NCI-H146 (cell line): ENCODE measurements around the gene FLT1.

Experiments used
- DNase-seq: peaks from one replicate; lab custom pipeline; 2025; lab: John Stamatoyannopoulos, UW

FLT1 gene

GRCh38 chr13:28528848-28529247 lies 33.9 kb upstream of the FLT1 start:
- no peak for DNase-seq

GRCh38 chr13:28528388-28528787 lies 33.5 kb upstream of the FLT1 start:
- no peak for DNase-seq

GRCh38 chr13:28527629-28528028 lies 32.7 kb upstream of the FLT1 start:
- no peak for DNase-seq

GRCh38 chr13:28526876-28527275 lies 31.9 kb upstream of the FLT1 start:
- DNase-seq, result no peak

- no peak for DNase-seq
Measured at GRCh38 chr13:28522871-28523270, 27.9 kb upstream of the FLT1 start.

- no peak for DNase-seq
Measured at GRCh38 chr13:28513745-28514144, 18.8 kb upstream of the FLT1 start.

- DNase-seq, result no peak
Measured at GRCh38 chr13:28510542-28510941, 15.6 kb upstream of the FLT1 start.

GRCh38 chr13:28510066-28510465 lies 15.1 kb upstream of the FLT1 start:
- no peak for DNase-seq

GRCh38 chr13:28505543-28506135 lies 10.7 kb upstream of the FLT1 start:
- no peak for DNase-seq

GRCh38 chr13:28503182-28503967 lies 8.4 kb upstream of the FLT1 start:
- no peak for DNase-seq

- no peak for DNase-seq
Measured at GRCh38 chr13:28501547-28501946, 6.6 kb upstream of the FLT1 start.

GRCh38 chr13:28499609-28500008 lies 4.7 kb upstream of the FLT1 start:
- DNase-seq, result no peak

GRCh38 chr13:28498481-28499115 lies 3.7 kb upstream of the FLT1 start:
- DNase-seq, result no peak

- DNase-seq, result no peak
Measured at GRCh38 chr13:28497143-28497876, 2.4 kb upstream of the FLT1 start.

- no peak for DNase-seq
Measured at GRCh38 chr13:28496188-28496564, 1.2 kb upstream of the FLT1 start.

- no peak for DNase-seq
Measured at GRCh38 chr13:28495538-28496187, 735 bp upstream of the FLT1 start.

GRCh38 chr13:28494504-28494777 lies 487 bp downstream of the FLT1 start:
- DNase-seq, result no peak

- DNase-seq, result no peak
Measured at GRCh38 chr13:28493740-28494503, 1.0 kb downstream of the FLT1 start.

GRCh38 chr13:28492569-28493367 lies 2.2 kb downstream of the FLT1 start:
- DNase-seq, result no peak

GRCh38 chr13:28490061-28490460 lies 4.9 kb downstream of the FLT1 start:
- DNase-seq, result no peak

GRCh38 chr13:28489524-28489931 lies 5.4 kb downstream of the FLT1 start:
- no peak for DNase-seq
